ELR (cell line): ENCODE results near the gene ST3GAL3.

ENCODE experiments used
- DNase-seq: peaks from one replicate; pipeline ENCODE4 v3.0.0-alpha.2; 2015; ENCODE audit warnings: low read depth

The ST3GAL3 gene

GRCh38 chr1:43914576-43915525, 207.5 kb downstream of the ST3GAL3 start:
- no peak for DNase-seq

DNA sequence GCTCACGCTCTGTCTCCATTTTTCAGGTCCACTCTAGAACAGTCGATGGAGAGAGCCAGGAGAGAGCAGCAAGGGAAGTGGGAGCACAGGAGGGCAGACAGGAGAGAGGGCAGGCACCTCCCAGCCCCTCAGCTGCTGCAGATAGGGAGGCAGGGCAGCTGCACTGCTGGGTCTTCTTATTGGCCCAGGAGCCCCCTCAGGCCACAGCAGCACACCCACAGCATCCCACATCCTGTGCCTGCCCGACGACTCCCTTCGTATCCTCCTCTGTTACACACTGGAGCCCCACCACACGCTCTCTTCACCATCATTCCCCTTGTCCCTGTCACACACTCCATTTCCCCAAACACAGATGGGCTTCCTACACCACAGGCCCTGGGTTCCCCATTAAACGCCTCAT, 212.6 kb downstream of the ST3GAL3 start:
- no peak for DNase-seq

DNA sequence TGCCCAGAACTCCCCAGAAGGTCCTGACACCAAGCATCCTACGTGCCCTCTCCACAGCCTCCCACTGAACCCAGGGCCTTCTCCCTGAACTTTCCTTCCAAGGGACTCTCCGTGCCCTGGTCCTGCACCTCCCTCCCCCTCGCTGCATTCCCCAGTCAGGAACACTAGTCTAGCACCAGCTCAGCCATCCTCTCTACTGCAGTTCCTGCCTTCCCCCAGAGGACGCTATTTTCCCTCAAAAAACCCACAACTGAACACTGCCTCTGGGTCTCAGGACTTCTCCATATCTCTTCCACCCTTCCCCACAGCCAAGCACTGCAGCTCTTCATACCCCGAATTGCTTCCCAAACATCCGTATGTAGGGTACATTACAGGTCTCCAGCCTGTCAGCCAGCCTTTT, 213.7 kb downstream of the ST3GAL3 start:
- DNase-seq, result no peak

GRCh38 chr1:43924516-43924915, 217.2 kb downstream of the ST3GAL3 start:
- peak; percentile 75 for DNase-seq

GRCh38 chr1:43925846-43926245, 218.5 kb downstream of the ST3GAL3 start:
- DNase-seq, result no peak

DNA sequence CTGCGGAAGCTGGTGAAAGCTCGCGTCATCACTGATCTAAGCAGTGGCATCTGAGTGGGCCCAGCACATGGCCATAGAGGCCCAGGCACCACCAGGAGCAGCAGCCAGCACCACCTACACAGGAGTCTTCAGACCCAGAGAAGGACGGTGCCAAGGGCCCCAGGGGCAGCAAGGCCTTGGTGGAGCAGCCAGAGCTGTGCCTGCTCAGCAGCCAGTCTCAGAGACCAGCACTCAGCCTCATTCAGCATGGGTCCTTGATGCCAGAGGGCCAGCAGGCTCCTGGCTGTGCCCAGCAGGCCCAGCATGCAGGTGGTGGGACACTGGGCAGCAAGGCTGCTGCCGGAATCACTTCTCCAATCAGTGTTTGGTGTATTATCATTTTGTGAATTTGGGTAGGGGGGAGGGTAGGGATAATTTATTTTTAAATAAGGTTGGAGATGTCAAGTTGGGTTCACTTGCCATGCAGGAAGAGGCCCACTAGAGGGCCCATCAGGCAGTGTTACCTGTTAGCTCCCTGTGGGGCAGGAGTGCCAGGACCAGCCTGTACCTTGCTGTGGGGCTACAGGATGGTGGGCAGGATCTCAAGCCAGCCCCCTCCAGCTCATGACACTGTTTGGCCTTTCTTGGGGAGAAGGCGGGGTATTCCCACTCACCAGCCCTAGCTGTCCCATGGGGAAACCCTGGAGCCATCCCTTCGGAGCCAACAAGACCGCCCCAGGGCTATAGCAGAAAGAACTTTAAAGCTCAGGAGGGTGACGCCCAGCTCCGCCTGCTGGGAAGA, 223.0 kb downstream of the ST3GAL3 start:
- DNase-seq, result no peak

GRCh38 chr1:43930949-43931275, 223.6 kb downstream of the ST3GAL3 start:
- no peak for DNase-seq

DNA sequence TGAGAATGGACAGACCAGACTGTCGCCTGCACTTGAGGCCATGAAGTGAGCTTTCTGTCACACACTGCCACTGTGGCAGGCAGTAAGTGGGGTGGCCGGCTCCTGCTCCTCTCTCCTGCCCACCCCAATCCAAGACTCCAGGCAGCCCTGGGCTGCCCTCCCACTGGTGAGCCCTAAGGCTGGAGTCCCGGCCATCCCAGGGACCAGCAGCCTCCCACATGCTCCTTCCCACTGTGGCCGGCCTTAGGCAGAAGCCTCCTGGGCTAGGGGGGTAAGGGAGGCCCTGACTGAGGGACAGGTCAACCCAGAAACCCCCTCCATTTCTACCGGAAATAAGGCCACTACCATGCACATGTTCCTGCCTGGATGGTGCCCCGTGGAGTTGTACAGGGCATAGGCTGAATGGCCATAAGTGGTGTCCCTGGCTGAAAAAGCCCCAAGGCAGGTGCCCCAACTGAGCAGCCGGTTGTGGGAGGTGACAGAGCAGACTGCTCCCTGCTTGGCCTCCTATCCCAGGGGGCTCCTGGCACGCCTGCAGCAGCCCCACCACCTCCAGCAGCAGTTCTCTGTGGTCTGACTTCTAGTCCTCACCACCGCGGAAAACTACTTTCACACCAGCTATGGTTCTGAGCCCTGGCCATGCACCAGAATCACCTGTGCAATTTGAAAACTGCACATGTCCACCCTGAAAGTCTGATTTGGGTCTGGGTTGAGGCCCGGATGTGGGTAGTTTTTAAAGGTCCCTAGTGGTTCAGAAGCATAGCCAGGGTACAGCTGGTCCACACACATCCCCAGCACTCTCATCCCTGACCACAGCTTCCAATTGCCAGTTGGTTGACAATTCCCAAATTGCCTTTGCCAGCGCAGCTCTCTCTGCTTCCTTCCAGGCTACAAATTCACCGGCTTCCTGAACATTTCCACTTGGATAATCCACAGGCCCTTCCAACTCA, 224.7 kb downstream of the ST3GAL3 start:
- no peak for DNase-seq

GRCh38 chr1:43932786-43933385, 225.6 kb downstream of the ST3GAL3 start:
- peak; percentile 82 for DNase-seq

- peak; percentile 39 for DNase-seq
These were observed 226.2 kb downstream of the ST3GAL3 start, which contains the start of gene ARTN for GRCh38 chr1:43933386-43934100. TSS of gene ARTN (plus strand) at chr1:43933801. CDS start at chr1:43935657, 1,856 bp downstream.

DNA sequence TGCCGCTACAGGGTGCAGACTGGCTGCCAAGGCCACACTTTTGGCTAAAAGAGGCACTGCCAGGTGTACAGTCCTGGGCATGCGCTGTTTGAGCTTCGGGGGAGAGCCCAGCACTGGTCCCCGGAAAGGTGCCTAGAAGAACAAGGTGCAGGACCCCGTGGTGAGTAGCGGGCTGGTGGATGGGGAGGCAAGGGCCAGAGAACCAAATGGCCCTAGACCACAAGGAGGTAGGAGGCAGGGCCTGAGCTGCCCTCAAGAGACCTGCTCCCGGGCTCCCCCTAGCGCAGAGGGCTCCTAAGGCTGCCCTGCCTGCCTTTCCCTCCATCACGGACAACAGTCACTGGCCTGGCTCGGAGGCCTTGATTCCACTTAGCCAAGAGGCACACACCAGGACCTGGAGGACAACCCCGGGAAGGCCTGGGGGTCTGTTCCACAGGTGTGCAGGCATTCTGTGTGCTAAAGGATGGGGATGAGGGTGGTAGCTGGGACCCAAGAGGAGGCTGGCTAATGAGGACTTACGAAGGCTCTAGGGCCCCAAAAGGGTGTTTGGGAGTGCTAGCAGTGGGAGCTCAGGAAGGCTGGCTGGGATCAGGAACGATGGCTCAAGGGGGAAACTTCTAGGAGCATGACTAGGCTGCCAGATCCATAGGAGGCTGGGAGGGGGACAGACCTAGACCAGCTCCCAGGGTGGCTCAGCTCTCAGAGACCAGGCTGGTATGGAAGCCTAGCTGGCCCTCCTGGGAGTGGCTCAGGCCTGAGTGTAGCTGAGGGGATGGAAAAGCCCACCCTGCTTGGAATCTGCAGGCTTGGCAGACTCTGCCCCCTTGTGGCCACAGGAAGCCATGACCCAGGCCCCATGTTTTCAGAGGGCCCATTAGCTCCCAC, 227.0 kb downstream of the ST3GAL3 start:
- DNase-seq, result peak; percentile 76

GRCh38 chr1:43934986-43935324, 227.6 kb downstream of the ST3GAL3 start:
- no peak for DNase-seq

DNA sequence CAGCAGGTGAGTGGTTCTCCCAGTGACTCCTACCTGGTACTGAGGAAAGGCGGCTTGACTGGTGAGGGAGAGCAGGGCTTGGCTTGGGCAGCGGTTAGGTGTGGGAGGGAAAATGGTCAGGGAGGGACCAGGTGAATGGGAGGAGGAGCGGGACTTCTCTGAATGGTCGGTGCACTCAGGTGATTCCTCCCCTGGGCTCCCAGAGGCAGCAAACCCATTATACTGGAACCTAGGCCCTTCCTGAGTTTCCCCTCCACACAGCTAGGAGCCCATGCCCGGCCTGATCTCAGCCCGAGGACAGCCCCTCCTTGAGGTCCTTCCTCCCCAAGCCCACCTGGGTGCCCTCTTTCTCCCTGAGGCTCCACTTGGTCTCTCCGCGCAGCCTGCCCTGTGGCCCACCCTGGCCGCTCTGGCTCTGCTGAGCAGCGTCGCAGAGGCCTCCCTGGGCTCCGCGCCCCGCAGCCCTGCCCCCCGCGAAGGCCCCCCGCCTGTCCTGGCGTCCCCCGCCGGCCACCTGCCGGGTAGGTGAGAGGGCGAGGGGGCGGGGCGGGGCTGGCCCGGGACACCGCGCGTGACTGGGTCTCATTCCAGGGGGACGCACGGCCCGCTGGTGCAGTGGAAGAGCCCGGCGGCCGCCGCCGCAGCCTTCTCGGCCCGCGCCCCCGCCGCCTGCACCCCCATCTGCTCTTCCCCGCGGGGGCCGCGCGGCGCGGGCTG, 228.5 kb downstream of the ST3GAL3 start:
- no peak for DNase-seq

DNA sequence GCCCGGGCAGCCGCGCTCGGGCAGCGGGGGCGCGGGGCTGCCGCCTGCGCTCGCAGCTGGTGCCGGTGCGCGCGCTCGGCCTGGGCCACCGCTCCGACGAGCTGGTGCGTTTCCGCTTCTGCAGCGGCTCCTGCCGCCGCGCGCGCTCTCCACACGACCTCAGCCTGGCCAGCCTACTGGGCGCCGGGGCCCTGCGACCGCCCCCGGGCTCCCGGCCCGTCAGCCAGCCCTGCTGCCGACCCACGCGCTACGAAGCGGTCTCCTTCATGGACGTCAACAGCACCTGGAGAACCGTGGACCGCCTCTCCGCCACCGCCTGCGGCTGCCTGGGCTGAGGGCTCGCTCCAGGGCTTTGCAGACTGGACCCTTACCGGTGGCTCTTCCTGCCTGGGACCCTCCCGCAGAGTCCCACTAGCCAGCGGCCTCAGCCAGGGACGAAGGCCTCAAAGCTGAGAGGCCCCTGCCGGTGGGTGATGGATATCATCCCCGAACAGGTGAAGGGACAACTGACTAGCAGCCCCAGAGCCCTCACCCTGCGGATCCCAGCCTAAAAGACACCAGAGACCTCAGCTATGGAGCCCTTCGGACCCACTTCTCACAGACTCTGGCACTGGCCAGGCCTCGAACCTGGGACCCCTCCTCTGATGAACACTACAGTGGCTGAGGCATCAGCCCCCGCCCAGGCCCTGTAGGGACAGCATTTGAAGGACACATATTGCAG, 229.3 kb downstream of the ST3GAL3 start:
- peak; percentile 44 for DNase-seq

GRCh38 chr1:43937179-43937865, 230.0 kb downstream of the ST3GAL3 start:
- DNase-seq, result no peak

DNA sequence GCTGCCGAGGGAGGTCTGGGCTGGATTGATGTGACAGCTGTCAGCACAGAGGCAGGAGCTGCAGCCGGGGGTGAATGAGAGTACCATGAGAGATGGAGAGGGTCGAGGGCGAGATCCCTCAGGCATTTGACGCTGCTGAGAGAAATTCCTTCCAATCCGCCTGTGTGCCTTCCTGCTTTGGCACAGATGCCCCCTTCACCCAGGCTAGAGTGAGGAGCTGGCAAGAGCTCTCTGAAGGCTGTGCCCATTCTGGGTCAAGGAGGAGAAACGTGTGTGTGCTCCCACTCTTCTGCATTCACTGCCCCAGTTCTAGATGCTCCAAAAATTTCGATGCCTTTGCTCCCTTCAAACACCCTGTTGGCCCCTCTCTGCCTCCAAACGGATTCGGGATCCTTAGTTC, 231.0 kb downstream of the ST3GAL3 start:
- no peak for DNase-seq

- DNase-seq, result no peak
These were observed 231.7 kb downstream of the ST3GAL3 start for GRCh38 chr1:43938892-43939587.
